Measurements from ENCODE around the gene MED26.

Gene MED26

GRCh38 chr19:16588824-16589577 lies 39.0 kb downstream of the MED26 start:
- DNase-seq = no peak

- DNase-seq = peak; percentile 73 to 78
Observed at GRCh38 chr19:16587833-16588823, 39.9 kb downstream of the MED26 start.

- DNase-seq = peak; percentile 57 to 69
Observed at GRCh38 chr19:16586991-16587832, 40.8 kb downstream of the MED26 start.

GRCh38 chr19:16586477-16586871 lies 41.5 kb downstream of the MED26 start:
- DNase-seq = no peak

- peak; percentile 50 to 68 for DNase-seq
Observed at GRCh38 chr19:16585808-16586476, 42.1 kb downstream of the MED26 start.

GRCh38 chr19:16585094-16585801 lies 42.8 kb downstream of the MED26 start:
- peak in 1 of 2 donors; percentile 11 for DNase-seq

GRCh38 chr19:16584248-16585093 lies 43.5 kb downstream of the MED26 start:
- peak; percentile 94 to 95 for DNase-seq

GRCh38 chr19:16582486-16583261 lies 45.3 kb downstream of the MED26 start:
- DNase-seq = no peak

GRCh38 chr19:16581971-16582343 lies 46.0 kb downstream of the MED26 start:
- DNase-seq = no peak

- no peak for DNase-seq
Observed at GRCh38 chr19:16581145-16581970, 46.6 kb downstream of the MED26 start.

- DNase-seq = no peak
Observed at GRCh38 chr19:16579381-16579780, 48.6 kb downstream of the MED26 start.

- DNase-seq = no peak
Observed at GRCh38 chr19:16577531-16577985, 50.4 kb downstream of the MED26 start.

- no peak for DNase-seq
Observed at GRCh38 chr19:16576690-16577530, 51.1 kb downstream of the MED26 start.

GRCh38 chr19:16575861-16576689 lies 51.9 kb downstream of the MED26 start:
- DNase-seq = no peak

GRCh38 chr19:16575282-16575681 lies 52.7 kb downstream of the MED26 start:
- no peak for DNase-seq

- no peak for DNase-seq
Observed at GRCh38 chr19:16573925-16574324, 54.1 kb downstream of the MED26 start.

- DNase-seq = no peak
Observed at GRCh38 chr19:16573296-16573695, 54.7 kb downstream of the MED26 start.

All from CD4-positive, alpha-beta T cell treated with Interferon alpha-2 for 1 hour (primary cell).